A549 (cell line): ENCODE measurements around the gene CWF19L2.

ENCODE experiments used
- CEBPB ChIP-seq, 2 experiments: fragments of >200 bp in 1 of 2; sonication (Bioruptor Twin) in 1 of 2; formaldehyde crosslinking in 1 of 2; IDR thresholded peaks; 2 replicates each; pipeline ENCODE4 v1.6.1; 2012 to 2016
- RAD21 ChIP-seq, 2 experiments: fragments of >200 bp in 1 of 2; sonication (Bioruptor Twin) in 1 of 2; formaldehyde crosslinking in 1 of 2; IDR thresholded peaks in 1 of 2; conservative IDR thresholded peaks in 1 of 2; 2 replicates in 1 of 2; 3 replicates in 1 of 2; pipeline ENCODE4 v1.6.1; 2012 to 2018; ENCODE audit warnings: inconsistent platforms in 1 of 2
- RNF2 ChIP-seq: fragments of 200-600 bp; sonication (generic); IDR thresholded peaks from 2 replicates; pipeline ENCODE4 v1.6.1; 2016; ENCODE audit warnings: low read depth, mild to moderate bottlenecking, antibody characterized with exemption, moderate library complexity, borderline replicate concordance
- ZNF302 ChIP-seq: fragments of 250-450 bp; sonication (Bioruptor Pico); IDR thresholded peaks from 2 replicates; pipeline ENCODE4 v1.9.0; 2021; ENCODE audit warnings: inconsistent platforms, mild to moderate bottlenecking, moderate library complexity
- TF ChIP-seq, protein P1 (sequence below): fragments of 200-600 bp; sonication (generic); IDR thresholded peaks from 2 replicates; pipeline ENCODE4 v1.6.1; 2016; ENCODE audit warnings: antibody characterized with exemption, mild to moderate bottlenecking, moderate library complexity
- TF ChIP-seq, protein P2 (sequence below): fragments of >200 bp; sonication (Bioruptor Twin); formaldehyde crosslinking; IDR thresholded peaks from 3 replicates; pipeline ENCODE4 v1.6.1; 2016
- TF ChIP-seq, protein P3 (sequence below): fragments of >200 bp; sonication (Bioruptor Twin); formaldehyde crosslinking; IDR thresholded peaks from 3 replicates; pipeline ENCODE4 v1.5.1; 2016

DNA sequence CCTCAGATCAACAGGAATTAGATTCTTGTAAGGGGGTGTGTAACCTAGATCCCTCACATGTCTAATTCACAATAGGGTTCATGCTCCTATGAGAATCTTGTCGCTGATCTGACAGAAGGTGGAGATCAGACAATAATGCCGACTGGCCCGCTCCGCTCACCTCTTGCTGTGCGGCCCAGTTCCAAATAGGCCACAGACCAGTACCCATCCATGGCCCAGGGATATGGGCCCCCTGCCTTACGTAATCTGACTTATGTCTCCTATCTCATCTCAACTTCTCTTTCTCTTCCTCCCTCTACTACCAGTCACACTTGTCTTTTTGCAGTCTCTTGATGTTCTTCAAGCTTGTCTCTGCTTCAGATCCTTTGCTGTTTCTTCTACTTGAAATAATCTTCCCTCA lies 70.0 kb downstream of the CWF19L2 start:
- TF ChIP-seq, protein P1, sequence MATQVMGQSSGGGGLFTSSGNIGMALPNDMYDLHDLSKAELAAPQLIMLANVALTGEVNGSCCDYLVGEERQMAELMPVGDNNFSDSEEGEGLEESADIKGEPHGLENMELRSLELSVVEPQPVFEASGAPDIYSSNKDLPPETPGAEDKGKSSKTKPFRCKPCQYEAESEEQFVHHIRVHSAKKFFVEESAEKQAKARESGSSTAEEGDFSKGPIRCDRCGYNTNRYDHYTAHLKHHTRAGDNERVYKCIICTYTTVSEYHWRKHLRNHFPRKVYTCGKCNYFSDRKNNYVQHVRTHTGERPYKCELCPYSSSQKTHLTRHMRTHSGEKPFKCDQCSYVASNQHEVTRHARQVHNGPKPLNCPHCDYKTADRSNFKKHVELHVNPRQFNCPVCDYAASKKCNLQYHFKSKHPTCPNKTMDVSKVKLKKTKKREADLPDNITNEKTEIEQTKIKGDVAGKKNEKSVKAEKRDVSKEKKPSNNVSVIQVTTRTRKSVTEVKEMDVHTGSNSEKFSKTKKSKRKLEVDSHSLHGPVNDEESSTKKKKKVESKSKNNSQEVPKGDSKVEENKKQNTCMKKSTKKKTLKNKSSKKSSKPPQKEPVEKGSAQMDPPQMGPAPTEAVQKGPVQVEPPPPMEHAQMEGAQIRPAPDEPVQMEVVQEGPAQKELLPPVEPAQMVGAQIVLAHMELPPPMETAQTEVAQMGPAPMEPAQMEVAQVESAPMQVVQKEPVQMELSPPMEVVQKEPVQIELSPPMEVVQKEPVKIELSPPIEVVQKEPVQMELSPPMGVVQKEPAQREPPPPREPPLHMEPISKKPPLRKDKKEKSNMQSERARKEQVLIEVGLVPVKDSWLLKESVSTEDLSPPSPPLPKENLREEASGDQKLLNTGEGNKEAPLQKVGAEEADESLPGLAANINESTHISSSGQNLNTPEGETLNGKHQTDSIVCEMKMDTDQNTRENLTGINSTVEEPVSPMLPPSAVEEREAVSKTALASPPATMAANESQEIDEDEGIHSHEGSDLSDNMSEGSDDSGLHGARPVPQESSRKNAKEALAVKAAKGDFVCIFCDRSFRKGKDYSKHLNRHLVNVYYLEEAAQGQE: no peak
- TF ChIP-seq RNF2 (no peak), CEBPB (IDR thresholded peaks at IDR 0.05) (no peak), ZNF302 (CRISPR knock-in tag) (no peak), RAD21 (conservative IDR thresholded peaks at IDR 0.05 in 1 of 2, IDR thresholded peaks at IDR 0.05 in 1 of 2) (no peak)
- TF ChIP-seq, protein P2, sequence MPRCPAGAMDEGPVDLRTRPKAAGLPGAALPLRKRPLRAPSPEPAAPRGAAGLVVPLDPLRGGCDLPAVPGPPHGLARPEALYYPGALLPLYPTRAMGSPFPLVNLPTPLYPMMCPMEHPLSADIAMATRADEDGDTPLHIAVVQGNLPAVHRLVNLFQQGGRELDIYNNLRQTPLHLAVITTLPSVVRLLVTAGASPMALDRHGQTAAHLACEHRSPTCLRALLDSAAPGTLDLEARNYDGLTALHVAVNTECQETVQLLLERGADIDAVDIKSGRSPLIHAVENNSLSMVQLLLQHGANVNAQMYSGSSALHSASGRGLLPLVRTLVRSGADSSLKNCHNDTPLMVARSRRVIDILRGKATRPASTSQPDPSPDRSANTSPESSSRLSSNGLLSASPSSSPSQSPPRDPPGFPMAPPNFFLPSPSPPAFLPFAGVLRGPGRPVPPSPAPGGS: no peak
- TF ChIP-seq, protein P3, sequence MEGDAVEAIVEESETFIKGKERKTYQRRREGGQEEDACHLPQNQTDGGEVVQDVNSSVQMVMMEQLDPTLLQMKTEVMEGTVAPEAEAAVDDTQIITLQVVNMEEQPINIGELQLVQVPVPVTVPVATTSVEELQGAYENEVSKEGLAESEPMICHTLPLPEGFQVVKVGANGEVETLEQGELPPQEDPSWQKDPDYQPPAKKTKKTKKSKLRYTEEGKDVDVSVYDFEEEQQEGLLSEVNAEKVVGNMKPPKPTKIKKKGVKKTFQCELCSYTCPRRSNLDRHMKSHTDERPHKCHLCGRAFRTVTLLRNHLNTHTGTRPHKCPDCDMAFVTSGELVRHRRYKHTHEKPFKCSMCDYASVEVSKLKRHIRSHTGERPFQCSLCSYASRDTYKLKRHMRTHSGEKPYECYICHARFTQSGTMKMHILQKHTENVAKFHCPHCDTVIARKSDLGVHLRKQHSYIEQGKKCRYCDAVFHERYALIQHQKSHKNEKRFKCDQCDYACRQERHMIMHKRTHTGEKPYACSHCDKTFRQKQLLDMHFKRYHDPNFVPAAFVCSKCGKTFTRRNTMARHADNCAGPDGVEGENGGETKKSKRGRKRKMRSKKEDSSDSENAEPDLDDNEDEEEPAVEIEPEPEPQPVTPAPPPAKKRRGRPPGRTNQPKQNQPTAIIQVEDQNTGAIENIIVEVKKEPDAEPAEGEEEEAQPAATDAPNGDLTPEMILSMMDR: no peak
